Caco-2 (cell line): ENCODE results near the gene CIBAR2. TPM values are rescaled to one million over a fixed set of nuclear protein-coding genes. Genes with fewer than 3 reads are reported as not detected.

ENCODE experiments used
- BruUV-seq: library from RNA; stranded (reverse); fragments of 400-500 nt; replicated peaks from 2 replicates; lab custom pipeline; 2021; lab: Mats Ljungman, UMichigan
- CTCF ChIA-PET: fragments of 300-600 bp; sonication (Branson Sonifier 250); formaldehyde crosslinking; loops from one replicate; lab custom pipeline; 2022; ENCODE audit warnings: antibody characterized with exemption; lab: Charles Lee
- POLR2A ChIA-PET: fragments of 300-600 bp; sonication (Branson Sonifier 250); formaldehyde crosslinking; loops from one replicate; lab custom pipeline; 2022; ENCODE audit warnings: antibody characterized with exemption; lab: Charles Lee
- DNase-seq, 2 experiments: peaks; one replicate each; pipeline versions ENCODE4 v3.0.0 to v3.0.0-alpha.2; 2020 to 2022
- H3K27me3 ChIP-seq: replicated peaks from 2 replicates; pipeline ENCODE4 v1.6.0; 2011; ENCODE audit warnings: low read length; ENCODE audit not compliant: control insufficient read depth, insufficient read depth
- H3K36me3 ChIP-seq: 2 replicates; pipeline ENCODE4 v1.5.1; 2011; ENCODE audit warnings: low read length; ENCODE audit not compliant: control insufficient read depth, insufficient read depth
- H3K4me1 ChIP-seq: fragments of 250-450 bp; sonication (Bioruptor Pico); 2 replicates; pipeline ENCODE4 v1.5.1; 2020; ENCODE audit warnings: mild to moderate bottlenecking
- H3K4me3 ChIP-seq: 2 replicates; pipeline ENCODE4 v1.5.1; 2011; ENCODE audit warnings: low read depth, mild to moderate bottlenecking, control low read depth, low read length
- H3K9me3 ChIP-seq: fragments of 250-450 bp; sonication (Bioruptor Pico); 2 replicates; pipeline ENCODE4 v1.5.1; 2020; ENCODE audit warnings: mild to moderate bottlenecking, moderate library complexity
- H3K27ac Mint-ChIP-seq: one replicate; pipeline ENCODE4 v1.8.0; 2022; ENCODE audit warnings: mixed read lengths; ENCODE audit not compliant: unreplicated experiment
- H3K27me3 Mint-ChIP-seq: one replicate; pipeline ENCODE4 v1.8.0; 2022; ENCODE audit warnings: mixed read lengths; ENCODE audit not compliant: insufficient read depth, unreplicated experiment
- H3K36me3 Mint-ChIP-seq: one replicate; pipeline ENCODE4 v1.8.0; 2022; ENCODE audit warnings: mild to moderate bottlenecking, mixed read lengths; ENCODE audit not compliant: insufficient read depth, unreplicated experiment
- H3K4me1 Mint-ChIP-seq: one replicate; pipeline ENCODE4 v1.8.0; 2022; ENCODE audit warnings: low read depth, mixed read lengths; ENCODE audit not compliant: unreplicated experiment
- H3K4me3 Mint-ChIP-seq: one replicate; pipeline ENCODE4 v1.8.0; 2022; ENCODE audit warnings: mild to moderate bottlenecking, moderate library complexity, mixed read lengths; ENCODE audit not compliant: unreplicated experiment
- H3K9me3 Mint-ChIP-seq: one replicate; pipeline ENCODE4 v1.8.0; 2022; ENCODE audit warnings: mixed read lengths; ENCODE audit not compliant: unreplicated experiment
- CTCF ChIP-seq, 2 experiments: fragments of 200-600 bp in 1 of 2; IDR thresholded peaks; 1 replicate in 1 of 2; 2 replicates in 1 of 2; pipeline versions ENCODE4 v1.5.1 to v1.8.0; 2011 to 2022; ENCODE audit warnings: antibody characterized with exemption in 1 of 2, control low read depth in 1 of 2, inconsistent platforms in 1 of 2, low read depth in 1 of 2, low read length in 1 of 2, mild to moderate bottlenecking in 1 of 2, moderate library complexity in 1 of 2; ENCODE audit not compliant: insufficient read depth in 1 of 2, severe bottlenecking in 1 of 2, unreplicated experiment in 1 of 2
- intact Hi-C: fragments of 100-400 bp; cut with micrococcal nuclease; formaldehyde crosslinking; loops from one replicate; pipeline ENCODE4 v1.10.0; 2022; ENCODE audit not compliant: unreplicated experiment
- total RNA-seq: library from RNA; stranded (reverse); gene quantifications from 2 replicates; pipeline ENCODE4 v1.2.3, GENCODE V29; 2022

Gene CIBAR2
- total RNA-seq, 1 experiment from 2014 or later, result not detected

GRCh38 chr16:85072076-85072860 lies 40.0 kb downstream of the CIBAR2 start:
- Mint-ChIP-seq H3K27me3 (no peaks in the 10 kb centered on the region), H3K4me3 (no peak overlapping the region), H3K27ac (no peak overlapping the region), H3K36me3 (peaks cover 10% of the 10 kb centered on the region), H3K4me1 (no peaks in the 10 kb centered on the region), H3K9me3 (no peaks in the 10 kb centered on the region)
- no peak for DNase-seq
- H3K4me1 ChIP-seq, result peaks cover 4% of the 10 kb centered on the region
- intact Hi-C loops, result no loop called here
- H3K4me3 ChIP-seq, result no peak overlapping the region
- ChIA-PET CTCF (interaction anchor here (0.5 to 1.0 kb wide), 2 partner anchors 15 to 274 kb away, joined by 3 to 10 read pairs; no protein-coding TSS in a partner anchor), POLR2A (no interaction called here)
- no TSS peak for BruUV-seq
- H3K9me3 ChIP-seq, result no peaks in the 10 kb centered on the region; the same call in 1 of the 2 replicates
- H3K36me3 ChIP-seq, result no peaks in the 10 kb centered on the region
- H3K27me3 ChIP-seq, result no peaks in the 10 kb centered on the region
- no peak for TF ChIP-seq CTCF (IDR thresholded peaks at IDR 0.05; ENCODE audit: insufficient read depth in 1 of 2, low read depth in 1 of 2, low read length in 1 of 2, severe bottlenecking in 1 of 2, unreplicated experiment in 1 of 2)

- Histone ChIP-seq H3K4me3 (no peak overlapping the region), H3K27me3 (no peaks in the 10 kb centered on the region), H3K9me3 (no peaks in the 10 kb centered on the region; the same call in 1 of the 2 replicates), H3K36me3 (no peaks in the 10 kb centered on the region), H3K4me1 (peaks cover 12% of the 10 kb centered on the region)
- Mint-ChIP-seq H3K9me3 (no peaks in the 10 kb centered on the region), H3K27ac (no peak overlapping the region), H3K36me3 (peaks cover 10% of the 10 kb centered on the region), H3K27me3 (no peaks in the 10 kb centered on the region), H3K4me3 (no peak overlapping the region), H3K4me1 (no peaks in the 10 kb centered on the region)
- no peak for TF ChIP-seq CTCF (IDR thresholded peaks at IDR 0.05; ENCODE audit: insufficient read depth in 1 of 2, low read depth in 1 of 2, low read length in 1 of 2, severe bottlenecking in 1 of 2, unreplicated experiment in 1 of 2)
- intact Hi-C loops, result no loop called here
- CTCF ChIA-PET, result interaction anchor here (1.2 kb wide), 1 partner anchor 17 kb away, joined by 4 read pairs; no protein-coding TSS in a partner anchor
- no peak for DNase-seq
- no TSS peak for BruUV-seq
- POLR2A ChIA-PET, result no interaction called here
These were observed 43.1 kb downstream of the CIBAR2 start for GRCh38 chr16:85069171-85069570.

- Histone ChIP-seq H3K27me3 (no peaks in the 10 kb centered on the region), H3K4me1 (peaks cover 12% of the 10 kb centered on the region), H3K4me3 (no peak overlapping the region), H3K9me3 (no peaks in the 10 kb centered on the region; the same call in 1 of the 2 replicates), H3K36me3 (no peaks in the 10 kb centered on the region)
- intact Hi-C loops, result no loop called here
- BruUV-seq, result no TSS peak
- DNase-seq, result no peak
- Mint-ChIP-seq H3K27ac (no peak overlapping the region), H3K9me3 (no peaks in the 10 kb centered on the region), H3K4me3 (no peak overlapping the region), H3K36me3 (peaks cover 10% of the 10 kb centered on the region), H3K4me1 (no peaks in the 10 kb centered on the region), H3K27me3 (no peaks in the 10 kb centered on the region)
- TF ChIP-seq CTCF (IDR thresholded peaks at IDR 0.05; ENCODE audit: insufficient read depth in 1 of 2, low read depth in 1 of 2, low read length in 1 of 2, severe bottlenecking in 1 of 2, unreplicated experiment in 1 of 2), result no peak
- ChIA-PET CTCF (interaction anchor here (1.2 kb wide), 1 partner anchor 18 kb away, joined by 4 read pairs; no protein-coding TSS in a partner anchor), POLR2A (no interaction called here)
These were observed 43.5 kb downstream of the CIBAR2 start for GRCh38 chr16:85068746-85069145.
